Cardiac septum (tissue), 1 donor: ENCODE results near the gene ADCY5. TPM values are rescaled to one million over a fixed set of nuclear protein-coding genes. Genes with fewer than 3 reads are reported as not detected.
A peak's percentile ranks its signal among the peaks of the same experiment; 100 is the strongest.

Source experiments
- DNase-seq: peaks from one replicate; pipeline ENCODE4 v3.0.0-alpha.2; 2020; ENCODE audit warnings: low spot score
- intact Hi-C: fragments of 100-400 bp; cut with DNase I; formaldehyde crosslinking; loops from one replicate; pipeline ENCODE4 v1.14.0; 2022
- total RNA-seq: library from RNA; stranded (reverse); fragmentation: NEBNext Ultra II Directional; extraction: Animal tissue kit (Norgen Biotek cat#: 25700); gene quantifications from one replicate; pipeline ENCODE4 v1.2.1, GENCODE V29; 2021
- donor health status: DM: no; HTN: no; CAD: no.

The ADCY5 gene
- total RNA-seq, 1 donor from 2014 or later, result 192 TPM

DNA sequence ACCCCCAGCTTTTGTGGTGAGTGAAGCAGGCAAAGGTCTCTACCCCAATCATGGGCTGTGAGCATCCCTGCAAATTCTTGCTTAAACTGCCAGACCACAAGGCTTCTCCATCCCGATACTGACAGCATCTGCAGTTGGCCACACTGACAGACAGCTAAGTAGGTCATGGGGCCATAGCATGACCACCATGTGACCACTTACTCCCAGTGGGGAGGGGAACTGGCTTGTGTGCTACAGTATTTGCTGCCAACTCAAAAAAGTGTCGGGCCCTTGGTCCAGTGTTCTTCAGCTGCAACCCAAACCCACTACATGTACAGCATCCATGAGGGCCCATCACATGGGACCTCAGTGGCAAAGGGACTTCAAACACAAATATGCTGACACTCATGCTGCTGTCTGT, 143.7 kb downstream of the ADCY5 start:
- no peak for DNase-seq
- intact Hi-C loops, result no loop called here

- DNase-seq, result no peak
- intact Hi-C loops, result no loop called here
Measured at GRCh38 chr3:123303976-123304560, 144.8 kb downstream of the ADCY5 start.

- no peak for DNase-seq
- intact Hi-C loops, result no loop called here
Measured at GRCh38 chr3:123302961-123303360, 145.9 kb downstream of the ADCY5 start.

DNA sequence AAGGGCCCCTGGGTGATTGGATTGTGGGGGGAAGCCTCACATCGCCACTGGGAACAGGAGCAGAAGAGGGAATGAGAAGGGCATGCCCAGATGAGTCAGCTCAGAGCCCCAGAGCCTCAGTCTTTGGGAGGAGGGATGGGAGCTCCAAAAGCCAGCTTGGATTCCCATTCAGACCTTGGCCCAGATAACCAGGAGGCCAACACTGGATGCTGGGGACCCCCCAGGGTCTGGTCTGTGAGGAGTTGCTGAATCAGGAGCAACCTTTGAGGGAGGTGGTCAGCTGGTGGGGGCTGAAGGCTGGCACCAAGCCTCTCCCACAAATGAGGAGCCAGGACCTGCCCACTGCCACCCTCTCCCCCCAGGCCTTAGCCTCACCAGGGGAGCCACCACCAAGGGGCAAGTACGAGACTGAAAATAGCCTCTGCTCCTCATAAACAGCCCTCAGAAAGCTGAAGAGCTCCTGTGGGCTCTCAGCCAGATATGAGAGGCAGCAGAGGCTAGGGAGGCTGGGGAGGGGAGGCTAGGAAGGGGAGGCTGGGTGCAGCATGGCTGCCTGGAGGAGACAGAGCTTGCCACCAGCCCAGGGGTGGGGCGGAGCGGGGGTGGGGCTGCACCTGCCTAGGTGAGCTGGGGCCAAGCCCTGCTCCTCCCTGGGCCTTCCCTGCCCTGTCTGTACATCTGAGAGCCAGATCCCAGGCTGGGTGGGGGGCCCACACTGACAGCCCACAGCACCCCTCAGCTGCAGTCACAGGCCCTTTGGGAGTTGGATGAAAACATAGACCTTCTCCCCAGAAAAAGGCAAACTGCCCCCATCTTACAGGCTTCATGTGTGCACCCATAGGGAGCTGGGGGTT, 147.3 kb downstream of the ADCY5 start:
- DNase-seq, result no peak
- intact Hi-C loops, result no loop called here

DNA sequence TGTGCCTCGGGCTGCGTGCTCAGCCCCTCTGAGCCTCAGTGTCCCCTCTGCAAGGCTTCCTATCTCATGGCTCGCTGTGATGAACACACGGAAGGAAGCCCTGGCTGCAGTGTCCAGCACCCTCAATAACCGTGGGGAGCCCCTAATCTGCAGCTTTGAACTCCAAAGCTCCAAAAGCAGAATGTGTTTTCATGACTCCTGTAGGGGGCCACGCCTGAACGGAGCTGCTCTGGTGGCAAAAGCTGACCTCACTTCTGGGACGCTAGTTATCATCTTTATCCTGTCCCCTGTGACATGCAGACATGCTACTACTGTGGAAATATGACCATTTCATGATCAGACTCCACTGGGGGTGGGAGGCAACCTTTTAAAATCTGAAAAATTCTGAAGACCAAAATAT, 148.3 kb downstream of the ADCY5 start:
- DNase-seq, result no peak
- intact Hi-C loops, result no loop called here

DNA sequence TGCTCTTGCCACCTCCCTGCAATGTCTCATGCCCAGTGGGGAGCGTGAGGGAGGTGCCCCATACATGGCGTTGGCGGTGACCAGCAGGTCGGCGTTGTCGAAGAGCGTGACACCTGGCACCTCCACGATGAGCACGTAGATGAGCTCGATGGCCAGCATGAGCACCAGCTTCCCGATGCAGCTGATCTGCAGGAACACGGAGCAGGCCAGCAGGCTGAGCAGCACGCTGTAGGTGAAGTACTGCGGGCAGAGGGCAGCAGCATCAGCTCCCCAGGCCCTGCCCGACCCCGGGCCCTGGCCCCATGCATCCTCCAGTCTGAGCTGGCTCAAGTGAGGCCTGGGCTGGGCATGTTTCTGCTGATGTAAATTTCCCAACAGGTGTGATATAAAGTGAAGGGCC, 148.8 kb downstream of the ADCY5 start:
- intact Hi-C loops, result no loop called here
- DNase-seq, result no peak

GRCh38 chr3:123299581-123299980, 149.3 kb downstream of the ADCY5 start:
- intact Hi-C loops, result no loop called here
- DNase-seq, result no peak

- no peak for DNase-seq
- intact Hi-C loops, result no loop called here
Measured at GRCh38 chr3:123298903-123299302, 150.0 kb downstream of the ADCY5 start.

DNA sequence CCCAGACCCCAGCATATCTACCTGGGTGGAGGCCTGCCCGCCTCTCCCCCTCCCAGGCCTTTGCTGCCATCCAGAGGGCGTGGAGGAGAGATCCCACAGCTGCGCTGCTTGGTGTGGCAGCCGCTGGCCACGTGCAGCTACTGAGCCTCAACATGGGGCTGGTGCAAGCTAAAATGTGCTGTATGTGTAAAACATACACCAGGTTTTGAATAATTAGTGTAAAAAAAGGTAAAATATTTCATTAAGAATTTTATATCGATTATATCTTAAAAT, 151.3 kb downstream of the ADCY5 start:
- intact Hi-C loops, result no loop called here
- no peak for DNase-seq

DNA sequence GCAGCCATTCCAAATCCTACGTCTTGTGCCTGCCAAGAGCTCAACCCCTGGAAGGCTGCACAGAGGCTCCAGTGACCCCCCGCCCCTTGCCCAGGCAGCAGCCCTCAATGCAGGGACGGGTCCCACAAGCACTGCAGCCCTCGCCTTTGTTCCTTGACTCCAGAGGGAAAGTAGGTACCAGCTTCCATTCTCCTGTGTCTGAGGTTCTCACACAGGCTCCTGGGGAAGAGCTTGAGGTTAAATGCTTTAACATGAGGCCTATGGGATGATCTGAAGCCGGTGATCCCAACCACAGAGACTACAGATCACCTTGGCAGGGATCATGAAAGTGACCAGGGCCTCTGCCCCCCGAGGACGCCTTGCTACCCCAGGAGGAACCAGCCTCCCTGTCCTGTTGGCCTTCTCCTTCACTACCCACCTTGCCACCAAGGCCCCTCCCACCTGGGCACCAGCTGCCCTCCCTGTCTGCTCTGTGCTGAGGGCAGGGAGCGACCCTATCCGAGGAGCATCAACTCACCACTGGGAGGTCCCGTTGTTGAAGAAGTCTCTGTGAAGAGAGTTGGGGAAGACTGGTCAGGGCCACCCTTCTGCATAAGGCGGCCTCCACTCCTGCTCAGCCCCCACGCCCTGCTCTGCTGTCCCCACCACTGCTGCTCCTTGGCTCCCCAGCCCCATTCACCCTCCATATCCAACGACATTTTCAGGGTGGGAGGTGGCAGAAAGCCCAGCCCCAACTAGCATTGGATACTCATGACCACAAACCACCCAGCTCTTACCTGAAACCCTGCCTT, 151.9 kb downstream of the ADCY5 start:
- intact Hi-C loops, result no loop called here
- peak; percentile 68 for DNase-seq

- DNase-seq, result peak; percentile 57
- intact Hi-C loops, result no loop called here
Measured at GRCh38 chr3:123296261-123296660, 152.6 kb downstream of the ADCY5 start.

DNA sequence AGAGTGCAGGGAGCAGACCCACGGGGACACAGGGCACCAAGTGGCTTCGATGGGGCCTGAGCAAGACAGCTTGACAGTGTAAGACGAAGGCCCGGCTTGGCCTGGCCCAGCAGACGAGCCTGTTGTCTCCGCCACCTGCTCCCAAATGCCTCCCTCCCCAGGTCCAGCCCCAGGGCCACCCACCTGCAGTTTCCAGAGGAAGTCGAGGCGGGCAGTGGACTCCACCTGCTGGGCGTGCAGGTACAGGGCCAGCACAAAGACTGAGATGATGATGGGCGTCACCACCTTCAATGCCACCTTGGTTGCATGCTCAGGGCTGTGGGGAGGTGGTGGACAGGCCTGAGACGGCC, 153.0 kb downstream of the ADCY5 start:
- intact Hi-C loops, result no loop called here
- peak; percentile 75 for DNase-seq

DNA sequence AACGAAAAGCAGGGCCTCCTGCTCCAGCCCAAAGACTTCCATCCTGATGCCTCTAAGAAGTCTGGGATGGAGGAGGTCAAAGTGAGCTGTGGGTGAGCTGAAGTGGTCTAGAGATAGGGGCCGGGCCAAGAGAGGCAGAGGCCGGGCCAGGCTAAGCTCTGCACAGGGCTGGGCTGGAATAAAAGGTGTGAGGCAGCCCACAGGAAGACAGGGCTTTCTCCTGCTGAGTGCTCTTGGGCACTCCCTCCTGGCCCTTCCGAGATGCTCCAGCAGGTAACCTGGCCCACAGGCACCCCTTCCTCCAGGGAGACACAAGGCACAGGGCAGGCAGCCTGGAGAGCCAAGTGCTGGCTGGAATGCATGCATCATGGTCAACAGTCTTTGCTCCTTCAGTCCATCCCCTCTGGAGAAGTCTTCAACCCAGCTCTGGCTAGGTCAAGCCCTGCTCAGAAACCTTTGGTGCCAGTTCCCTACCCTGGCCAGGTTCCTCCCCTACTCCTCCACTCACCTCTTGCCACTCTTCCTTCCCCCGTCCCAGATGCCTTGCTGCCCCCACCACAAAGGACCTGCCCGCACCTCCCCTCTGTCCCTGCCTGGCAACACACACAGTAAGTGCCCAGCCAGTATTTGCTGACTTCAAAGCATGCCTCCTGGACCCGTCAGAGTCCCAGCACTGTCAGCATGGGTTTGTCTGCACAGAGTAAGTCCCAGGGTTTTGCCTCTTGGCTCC, 153.6 kb downstream of the ADCY5 start:
- intact Hi-C loops, result no loop called here
- DNase-seq, result peak; percentile 69

DNA sequence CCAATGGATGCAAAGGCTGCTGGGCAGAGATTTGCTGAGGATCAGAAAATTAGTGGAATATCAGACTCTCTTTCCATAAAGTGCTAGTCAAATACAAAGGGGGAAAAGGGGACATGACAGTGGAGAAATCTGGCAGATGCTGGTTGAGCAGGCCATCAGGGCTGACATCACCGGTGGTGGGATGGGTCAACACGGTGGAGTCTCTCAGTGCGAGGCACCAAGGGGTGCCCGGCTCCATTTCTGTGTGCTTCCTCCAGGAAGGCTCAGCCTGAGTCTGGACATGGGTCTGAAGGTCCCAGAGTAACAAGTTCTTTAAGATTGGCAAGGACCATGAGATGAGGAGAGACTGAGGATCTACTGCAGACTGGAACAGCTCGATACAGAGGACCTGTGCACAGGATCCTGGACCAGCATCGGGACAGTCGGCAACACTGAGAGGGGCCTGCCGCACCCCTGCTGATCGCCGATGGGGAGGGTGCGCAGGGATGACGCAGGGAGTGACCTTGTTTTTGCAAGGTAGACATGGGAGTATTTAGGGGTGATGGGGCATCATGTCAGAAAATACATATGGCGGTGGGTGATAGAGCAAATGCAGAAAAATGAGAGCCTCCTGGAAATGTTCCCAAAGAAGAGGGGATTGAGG, 154.5 kb downstream of the ADCY5 start:
- intact Hi-C loops, result no loop called here
- peak; percentile 71 for DNase-seq

DNA sequence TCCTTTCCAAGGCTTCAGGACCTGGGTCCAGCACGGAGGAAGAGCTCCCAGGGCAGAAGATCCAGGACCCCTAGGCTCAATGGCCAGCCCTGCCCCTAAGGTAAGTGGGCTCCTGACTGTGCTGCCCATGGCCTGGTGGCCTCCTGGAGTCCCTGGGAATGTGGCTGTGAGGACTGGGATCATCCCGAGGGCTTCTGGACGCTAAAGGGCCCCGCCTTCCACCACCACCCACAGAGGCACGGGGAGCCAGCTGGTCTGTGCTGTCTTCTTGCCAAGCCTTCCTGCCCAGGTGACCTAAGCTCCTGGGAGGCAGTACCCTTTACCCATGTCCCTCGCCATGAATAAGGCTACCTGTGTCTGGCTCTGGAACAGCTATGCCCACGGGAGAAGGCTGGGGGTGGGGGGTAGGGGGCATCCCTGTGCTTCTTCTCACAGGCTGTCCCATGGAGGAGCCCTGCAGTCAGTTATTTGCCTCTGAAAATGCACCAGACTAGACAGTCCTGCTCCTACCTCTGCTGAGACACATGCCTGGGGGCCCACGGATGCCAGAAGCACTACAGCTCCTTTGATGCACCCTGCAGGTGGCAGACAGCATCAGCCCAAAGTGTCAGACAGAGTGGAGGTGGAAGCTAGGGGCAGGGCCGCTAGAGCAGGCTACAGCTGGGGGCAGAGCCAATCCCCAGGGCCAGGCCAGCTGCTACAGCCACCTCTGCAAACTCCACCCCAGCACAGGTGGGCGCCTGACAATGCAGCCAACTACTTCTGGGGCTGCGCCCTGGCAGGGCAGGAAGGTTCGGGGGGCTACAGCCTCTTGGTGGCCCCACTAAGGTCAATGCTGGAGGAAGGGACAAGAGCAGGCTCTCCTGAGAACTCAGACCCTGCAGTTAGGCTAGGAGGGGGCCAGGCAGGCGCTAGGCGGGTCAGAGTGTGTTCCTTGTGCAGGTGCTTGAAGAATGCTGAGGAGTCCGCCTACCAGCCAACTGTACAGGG, 156.3 kb downstream of the ADCY5 start:
- intact Hi-C loops, result no loop called here
- DNase-seq, result peak; percentile 51

- intact Hi-C loops, result no loop called here
- DNase-seq, result no peak
Measured at GRCh38 chr3:123291404-123291803, 157.5 kb downstream of the ADCY5 start.

- intact Hi-C loops, result no loop called here
- peak; percentile 75 for DNase-seq
Measured at GRCh38 chr3:123290962-123291361, 157.9 kb downstream of the ADCY5 start.

DNA sequence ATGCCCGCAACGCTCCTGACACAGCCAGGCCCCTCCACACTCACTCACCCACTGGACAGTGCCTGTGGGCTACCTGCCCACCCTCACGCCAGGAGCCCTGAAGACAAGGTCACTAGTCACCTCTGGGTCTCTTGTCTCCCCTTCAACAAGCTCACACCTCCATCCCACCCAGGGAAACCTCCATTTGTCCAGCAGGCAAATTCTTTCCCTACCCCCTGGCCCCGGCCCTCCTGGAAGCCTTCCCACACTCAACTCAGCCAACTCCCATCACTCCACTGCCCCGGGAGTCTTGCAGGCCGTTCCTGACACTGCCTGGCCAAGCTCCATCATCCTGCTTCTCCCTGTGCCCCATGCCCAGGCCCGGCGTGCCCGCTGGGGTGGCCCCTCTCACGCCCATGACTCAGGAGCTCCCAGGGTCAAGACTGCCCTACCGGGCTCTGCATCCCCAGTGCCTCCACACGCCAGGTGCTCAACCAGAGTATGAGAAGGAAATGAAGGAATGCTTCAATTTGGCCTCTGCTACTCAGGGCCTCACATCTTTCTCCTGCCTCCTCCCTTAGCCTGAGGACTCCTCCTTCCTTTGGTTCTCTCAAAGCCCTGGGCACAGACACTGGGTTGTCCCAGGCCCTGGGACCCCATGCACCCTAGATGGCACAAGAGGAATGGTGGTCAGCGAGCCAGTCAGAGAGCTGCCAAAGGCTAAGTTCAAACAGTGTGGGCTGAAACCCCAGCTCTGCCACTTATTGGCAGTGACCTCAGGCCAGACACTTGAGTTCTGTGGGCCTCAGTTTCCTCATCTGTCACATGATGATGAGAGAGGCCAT, 158.6 kb downstream of the ADCY5 start:
- peak; percentile 76 for DNase-seq
- intact Hi-C loops, result no loop called here
